Hematopoietic multipotent progenitor cell treated with erythropoietin and hydrocortisone succinate and interleukin-3 and kit ligand, for 17 days (in vitro differentiated cells): ENCODE results near the gene ZNF286A.
"Not testable (repeated sequence)": the region's sequence is repeated elsewhere in the genome, so short reads cannot be mapped to it uniquely, and the experiment has no call there.

Experiments
- DNase-seq: peaks from one replicate; pipeline ENCODE4 v3.0.0-alpha.2; 2015; ENCODE audit warnings: low spot score

Gene ZNF286A

GRCh38 chr17:15699413-15699924 is at the start of gene ZNF286A:
ZNF286A (plus strand) TSS chr17:15699752; CDS start chr17:15700330, 578 bp downstream.
- peak; percentile 72 for DNase-seq

- no peak for DNase-seq
Measured at GRCh38 chr17:15649861-15650421, 49.6 kb upstream of the ZNF286A start.

GRCh38 chr17:15650741-15651582 is 48.6 kb upstream of the ZNF286A start:
- DNase-seq, result no peak

GRCh38 chr17:15651583-15652110 is 47.9 kb upstream of the ZNF286A start:
- peak; percentile 43 for DNase-seq

- no peak for DNase-seq
Measured at GRCh38 chr17:15652960-15653359, 46.6 kb upstream of the ZNF286A start.

- not testable (repeated sequence) for DNase-seq
Measured at GRCh38 chr17:15654401-15654800, 45.2 kb upstream of the ZNF286A start.

GRCh38 chr17:15654886-15655561 is 44.5 kb upstream of the ZNF286A start:
- no peak for DNase-seq

- DNase-seq, result no peak
Measured at GRCh38 chr17:15657868-15658267, 41.7 kb upstream of the ZNF286A start.

GRCh38 chr17:15658296-15658695 is 41.3 kb upstream of the ZNF286A start:
- no peak for DNase-seq

GRCh38 chr17:15659236-15659635 is 40.3 kb upstream of the ZNF286A start:
- no peak for DNase-seq

- no peak for DNase-seq
Measured at GRCh38 chr17:15659663-15660062, 39.9 kb upstream of the ZNF286A start.

GRCh38 chr17:15660077-15660476 is 39.5 kb upstream of the ZNF286A start:
- no peak for DNase-seq

GRCh38 chr17:15662681-15663080 is 36.9 kb upstream of the ZNF286A start:
- DNase-seq, result no peak

- no peak for DNase-seq
Measured at GRCh38 chr17:15663176-15663575, 36.4 kb upstream of the ZNF286A start.

- no peak for DNase-seq
Measured at GRCh38 chr17:15663691-15664090, 35.9 kb upstream of the ZNF286A start.

- DNase-seq, result not testable (repeated sequence)
Measured at GRCh38 chr17:15669526-15669925, 30.0 kb upstream of the ZNF286A start.

- DNase-seq, result not testable (repeated sequence)
Measured at GRCh38 chr17:15674640-15675039, 24.9 kb upstream of the ZNF286A start.

- not testable (repeated sequence) for DNase-seq
Measured at GRCh38 chr17:15675991-15676390, 23.6 kb upstream of the ZNF286A start.

- not testable (repeated sequence) for DNase-seq
Measured at GRCh38 chr17:15683135-15683534, 16.4 kb upstream of the ZNF286A start.

- DNase-seq, result peak; percentile 54
Measured at GRCh38 chr17:15683824-15684478, 15.6 kb upstream of the ZNF286A start, which contains the start of gene TRIM16. TRIM16 (minus strand) TSS chr17:15684311; CDS start chr17:15651609, 32,702 bp downstream.

- not testable (repeated sequence) for DNase-seq
Measured at GRCh38 chr17:15687494-15687893, 12.1 kb upstream of the ZNF286A start.

GRCh38 chr17:15698967-15699366 is 585 bp upstream of the ZNF286A start:
- not testable (repeated sequence) for DNase-seq
